Heart right ventricle (tissue), 16 donors: ENCODE results near the gene SHANK2. TPM values are rescaled to one million over a fixed set of nuclear protein-coding genes. Genes with fewer than 3 reads are reported as not detected.

Experiments used
- ATAC-seq, 8 donors: fragments of 200-7000 bp; cut with Tn5 transposase; one replicate each; pipeline ENCODE4 v1.9.1; 2020; ENCODE audit warnings: mild to moderate bottlenecking in 8 of 8, moderate library complexity in 8 of 8, moderate number of reproducible peaks in 1 of 8
- DNase-seq, 2 donors: peaks; one replicate each; pipeline ENCODE4 v3.0.0-alpha.2; 2020
- H3K27ac ChIP-seq, 10 donors: fragments of 200-600 bp; sonication (generic) in 2 of 10; one replicate each; pipeline versions ENCODE4 v1.5.0 to v1.8.0; 2020 to 2022; ENCODE audit warnings: mild to moderate bottlenecking in 3 of 10
- H3K27me3 ChIP-seq, 7 donors: fragments of 200-600 bp; one replicate each; pipeline ENCODE4 v1.8.0; 2021 to 2022; ENCODE audit warnings: mild to moderate bottlenecking in 2 of 7
- H3K36me3 ChIP-seq, 9 donors: fragments of 200-600 bp; sonication (generic) in 1 of 9; one replicate each; pipeline versions ENCODE4 v1.5.0 to v1.8.0; 2020 to 2022; ENCODE audit warnings: mild to moderate bottlenecking in 2 of 9
- H3K4me1 ChIP-seq, 9 donors: fragments of 200-600 bp; sonication (generic) in 1 of 9; one replicate each; pipeline versions ENCODE4 v1.5.0 to v1.8.0; 2020 to 2022; ENCODE audit warnings: mild to moderate bottlenecking in 4 of 9
- H3K4me3 ChIP-seq, 10 donors: fragments of 200-600 bp; sonication (generic) in 2 of 10; one replicate each; pipeline versions ENCODE4 v1.5.0 to v1.8.0; 2020 to 2022; ENCODE audit warnings: mild to moderate bottlenecking in 7 of 10, moderate library complexity in 2 of 10
- H3K9me3 ChIP-seq, 11 donors: fragments of 200-600 bp in 10 of 11; sonication (generic) in 2 of 11; one replicate each; pipeline versions ENCODE4 v1.5.0 to v1.8.0; 2013 to 2022; ENCODE audit warnings: mild to moderate bottlenecking in 2 of 11, control low read depth in 1 of 11, moderate library complexity in 1 of 11
- CTCF ChIP-seq, 9 donors: fragments of 200-600 bp; sonication (generic) in 2 of 9; IDR thresholded peaks; one replicate each; pipeline versions ENCODE4 v1.5.0 to v1.8.0; 2021 to 2022; ENCODE audit warnings: antibody characterized with exemption in 9 of 9, mild to moderate bottlenecking in 5 of 9, moderate library complexity in 1 of 9
- WGBS, 2 donors: extraction: QIAGEN DNeasy Blood & Tissue Kit; methylation state at CpG; one replicate each; pipeline ENCODE4 v1.1.7; 2013; ENCODE audit warnings: inconsistent platforms in 1 of 2; 5-methylcytosine and 5-hydroxymethylcytosine counted together
- intact Hi-C, 10 donors: fragments of 100-400 bp; cut with DNase I; formaldehyde crosslinking; loops; one replicate each; pipeline versions ENCODE4 v1.11.1 to v1.14.2; 2022
- polyA plus RNA-seq, 2 donors: library from polyadenylated mRNA; stranded (reverse); fragments of 200-250 nt; gene quantifications; one replicate each; pipeline ENCODE4 v1.2.3, GENCODE V29; 2013
- total RNA-seq, 10 donors: library from RNA; stranded (reverse); fragmentation: NEBNext Ultra II Directional in 3 of 10; extraction: Animal tissue kit (Norgen Biotek cat#: 25700) in 3 of 10; gene quantifications; one replicate each; pipeline versions ENCODE4 v1.2.1 to v1.2.4, GENCODE V29; 2021 to 2023
- donor health status: Arrhythmogenic right ventricular cardiomyopathy.
- donor health status: ischemic (EF 13 %, LVEDD 7.1; RV severe dilation, severe dysfunction).
- donor health status: healthy with polysubstance abuse.
- donor health status: DM: no; HTN: yes; CAD: no.
- donor health status: DM: no; HTN: no; CAD: no.
- donor health status: ischemic (EF 25% LVEDD 6.9; RV normal size, moderate dysfunction).
- donor health status: ischemic (EF 25% LVEDD 5.7; RV mildly dilated, moderate dysfunction).
- donor health status: healthy.
- donor health status: DM: yes; HTN: yes; CAD: no.
- donor health status: Ischemic cardiomyopathy.
- donor health status: ischemic (EF 35%, LVEDD 5.7; RV mildly dilated, moderate dysfunction).
- donor health status: nonischemic (EF 11% LVEDD 7.7; RV severe dilation, severe dysfunction).
- donor health status: DM: yes; HTN: yes; CAD: no.
- donor health status: PGD.
- donor health status: ischemic (EF 29% LVEDD 5.4; RV normal size, mild dysfunction).
- donor health status: nonischemic (EF 23%, LVEDD 6.1; RV moderate dilation, normal function).

Gene SHANK2
- total and polyA plus RNA-seq, 12 donors: under 0.01 to 0.71 (median 0.44) TPM; not detected in 2

- Histone ChIP-seq H3K4me3 (no peak overlapping the region), H3K9me3 (peaks cover 0 to 25% (median 4%) of the 10 kb centered on the region in 11 donors), H3K4me1 (no peaks in the 10 kb centered on the region), H3K27ac (no peak overlapping the region), H3K27me3 (peaks cover 0 to 34% (median 12%) of the 10 kb centered on the region in 7 donors), H3K36me3 (no peaks in the 10 kb centered on the region)
- DNase-seq (no peak), ATAC-seq (no peak)
- intact Hi-C loops: no loop called here
- 53 to 54% methylated on average over 3 of the region's 3 CpGs for WGBS, 2 donors
- no peak for TF ChIP-seq CTCF (IDR thresholded peaks at IDR 0.05)
These were observed 20.0 kb downstream of the SHANK2 start for GRCh38 chr11:71232364-71232763.

- H3K36me3 ChIP-seq: no peaks in the 10 kb centered on the region
- H3K4me1 ChIP-seq: no peaks in the 10 kb centered on the region
- ATAC-seq (no peak), DNase-seq (no peak)
- intact Hi-C loops: no loop called here
- no peak overlapping the region for H3K4me3 ChIP-seq
- TF ChIP-seq CTCF (IDR thresholded peaks at IDR 0.05): no peak
- peaks cover 0 to 51% (median 19%) of the 10 kb centered on the region in 11 donors for H3K9me3 ChIP-seq
- 68 to 82% methylated on average over 1 of the region's 1 CpG for WGBS, 2 donors
- peaks cover 0 to 22% (median 5%) of the 10 kb centered on the region in 7 donors for H3K27me3 ChIP-seq
- H3K27ac ChIP-seq: no peak overlapping the region
These were observed 23.4 kb downstream of the SHANK2 start for GRCh38 chr11:71228961-71229360.

- no peaks in the 10 kb centered on the region for H3K36me3 ChIP-seq
- H3K4me1 ChIP-seq: no peaks in the 10 kb centered on the region
- peaks cover 0 to 49% (median 19%) of the 10 kb centered on the region in 11 donors for H3K9me3 ChIP-seq
- no peak overlapping the region for H3K27ac ChIP-seq
- ATAC-seq: no peak
- DNase-seq: no peak
- no peak for TF ChIP-seq CTCF (IDR thresholded peaks at IDR 0.05)
- WGBS, 2 donors: 17 to 30% methylated on average over 1 of the region's 1 CpG
- intact Hi-C loops: no loop called here
- peaks cover 0 to 17% (median 4%) of the 10 kb centered on the region in 7 donors for H3K27me3 ChIP-seq
- H3K4me3 ChIP-seq: no peak overlapping the region
These were observed 25.2 kb downstream of the SHANK2 start for GRCh38 chr11:71227058-71227659.

GRCh38 chr11:71223671-71224660, 28.4 kb downstream of the SHANK2 start:
- ATAC-seq (no peak), DNase-seq (no peak)
- H3K27me3 ChIP-seq: peaks cover 0 to 19% (median under 1%) of the 10 kb centered on the region in 7 donors
- TF ChIP-seq CTCF (IDR thresholded peaks at IDR 0.05): no peak
- H3K4me3 ChIP-seq: no peak overlapping the region
- intact Hi-C loops: no loop called here
- no peak overlapping the region for H3K27ac ChIP-seq
- no peaks in the 10 kb centered on the region for H3K4me1 ChIP-seq
- peaks cover 0 to 42% (median 19%) of the 10 kb centered on the region in 11 donors for H3K9me3 ChIP-seq
- H3K36me3 ChIP-seq: no peaks in the 10 kb centered on the region
- 85 to 88% methylated on average over 23 of the region's 23 CpGs for WGBS, 2 donors
